ENCODE results near the gene STRADA.
A peak's percentile ranks its signal among the peaks of the same experiment; 100 is the strongest.
"Not testable (repeated sequence)": the region's sequence is repeated elsewhere in the genome, so short reads cannot be mapped to it uniquely, and the experiment has no call there.

Gene STRADA

DNA sequence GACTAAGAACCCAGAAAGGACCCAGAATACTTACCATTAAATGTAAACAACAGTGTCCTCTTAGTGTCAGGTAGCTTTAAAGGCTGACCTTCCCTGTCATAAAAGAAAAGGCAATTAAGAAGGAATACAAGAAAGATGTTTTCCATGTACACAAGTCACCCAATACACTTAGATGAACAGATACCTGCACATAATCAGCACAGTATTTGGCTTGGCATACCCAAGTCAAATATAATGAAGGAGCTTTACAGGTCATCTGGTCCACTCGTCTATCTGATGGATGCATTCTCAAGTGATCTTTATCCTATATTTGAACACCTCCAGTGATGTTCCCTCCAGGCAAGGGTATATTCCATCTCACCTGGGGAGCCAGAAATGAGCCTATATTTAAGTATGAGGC lies 11.1 kb upstream of the STRADA start:
- Histone ChIP-seq H3K4me3 (ENCODE audit: low read length) (no peak overlapping the region), H3K4me1 (ENCODE audit: control insufficient read depth, insufficient read depth, low read length) (peaks cover 9% of the 10 kb centered on the region), H3K9ac (ENCODE audit: low read length) (no peak overlapping the region), H3K36me3 (ENCODE audit: control insufficient read depth, insufficient read depth, low read length, severe bottlenecking) (peaks cover 76% of the 10 kb centered on the region), H3K27me3 (replicated peaks; ENCODE audit: control insufficient read depth, insufficient read depth, low read length) (no peaks in the 10 kb centered on the region), H3K9me3 (ENCODE audit: control insufficient read depth, low read length) (no peaks in the 10 kb centered on the region)
- DNase-seq (ENCODE audit: low read depth), result no peak

DNA sequence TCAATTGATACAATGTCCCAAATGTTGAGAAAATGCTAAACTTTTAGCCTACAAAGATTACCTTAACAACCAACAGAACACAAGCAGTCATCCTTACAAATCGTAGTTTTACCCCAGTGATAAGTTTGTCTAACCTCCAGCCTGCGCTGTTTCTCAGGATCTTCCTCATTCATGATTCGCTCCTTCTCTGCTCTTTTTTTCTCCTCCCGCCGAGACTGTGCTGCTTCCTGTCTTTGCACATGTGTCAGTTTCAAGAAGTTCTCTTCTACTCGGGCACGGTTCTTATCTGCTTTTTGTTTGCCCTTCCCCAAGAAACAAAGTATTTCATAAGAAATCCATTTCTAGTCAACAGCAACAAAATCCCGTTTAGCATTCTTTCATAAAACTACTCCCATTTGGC lies 10.2 kb upstream of the STRADA start:
- H3K36me3 ChIP-seq (ENCODE audit: control insufficient read depth, insufficient read depth, low read length, severe bottlenecking), result peaks cover 76% of the 10 kb centered on the region
- no peak overlapping the region for H3K4me3 ChIP-seq (ENCODE audit: low read length)
- H3K9me3 ChIP-seq (ENCODE audit: control insufficient read depth, low read length), result no peaks in the 10 kb centered on the region
- DNase-seq (ENCODE audit: low read depth), result no peak
- H3K9ac ChIP-seq (ENCODE audit: low read length), result no peak overlapping the region
- H3K4me1 ChIP-seq (ENCODE audit: control insufficient read depth, insufficient read depth, low read length), result peaks cover 9% of the 10 kb centered on the region
- no peaks in the 10 kb centered on the region for H3K27me3 ChIP-seq (replicated peaks; ENCODE audit: control insufficient read depth, insufficient read depth, low read length)

DNA sequence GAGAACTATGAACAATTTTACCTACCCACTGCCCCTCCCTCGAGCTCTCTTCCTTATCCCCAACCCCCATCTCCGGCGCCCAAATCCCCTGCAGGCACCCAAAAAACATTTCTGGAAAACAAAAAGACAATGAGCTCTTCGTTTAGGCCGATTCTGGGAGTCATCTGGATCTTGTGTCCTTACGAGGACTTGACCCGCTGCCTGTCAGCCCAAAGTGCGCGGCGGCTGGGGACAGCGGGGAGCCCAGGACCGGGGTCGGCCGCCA lies 524 bp downstream of the STRADA start:
- H3K4me3 ChIP-seq (ENCODE audit: low read length), result peak overlapping the region; percentile 97
- H3K9me3 ChIP-seq (ENCODE audit: control insufficient read depth, low read length), result no peaks in the 10 kb centered on the region
- H3K36me3 ChIP-seq (ENCODE audit: control insufficient read depth, insufficient read depth, low read length, severe bottlenecking), result peaks cover 16% of the 10 kb centered on the region
- peaks cover 12% of the 10 kb centered on the region for H3K4me1 ChIP-seq (ENCODE audit: control insufficient read depth, insufficient read depth, low read length)
- H3K9ac ChIP-seq (ENCODE audit: low read length), result peak overlapping the region; percentile 97
- H3K27me3 ChIP-seq (replicated peaks; ENCODE audit: control insufficient read depth, insufficient read depth, low read length), result no peaks in the 10 kb centered on the region
- DNase-seq (ENCODE audit: low read depth), result no peak

DNA sequence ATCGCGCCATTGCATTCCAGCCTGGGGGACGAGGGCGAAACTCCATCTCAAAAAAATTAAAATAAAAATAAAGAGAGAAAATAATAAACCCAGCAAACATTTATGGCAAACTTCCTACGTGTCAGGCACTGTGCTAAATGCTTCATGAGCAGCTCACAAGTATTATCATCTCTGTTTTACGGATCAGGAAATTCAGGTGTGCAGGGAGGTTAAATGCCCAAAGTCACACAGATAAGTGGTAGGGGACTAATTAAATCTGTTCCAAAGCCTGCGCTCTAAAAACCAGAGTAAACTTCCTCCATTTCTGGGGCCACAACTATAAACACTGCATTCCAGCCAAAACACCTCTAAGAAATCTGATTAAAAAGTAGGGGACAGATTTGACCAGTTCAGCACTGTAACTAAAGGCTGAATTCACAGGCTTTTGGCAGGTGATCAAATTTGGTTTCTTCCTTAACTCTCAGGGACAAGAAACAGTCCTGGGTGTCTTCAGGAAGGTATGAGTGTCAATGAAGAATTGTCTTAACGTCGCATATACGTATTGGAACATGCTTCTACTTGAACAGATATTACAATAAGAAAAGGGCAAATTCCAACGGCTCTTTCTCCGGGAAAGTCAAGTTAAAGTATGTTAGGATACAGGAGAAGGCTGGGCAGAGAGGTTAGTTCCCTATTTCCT lies 996 bp downstream of the STRADA start:
- H3K4me1 ChIP-seq (ENCODE audit: control insufficient read depth, insufficient read depth, low read length), result peaks cover 12% of the 10 kb centered on the region
- H3K9me3 ChIP-seq (ENCODE audit: control insufficient read depth, low read length), result no peaks in the 10 kb centered on the region
- peak; percentile 49 for DNase-seq (ENCODE audit: low read depth)
- no peaks in the 10 kb centered on the region for H3K27me3 ChIP-seq (replicated peaks; ENCODE audit: control insufficient read depth, insufficient read depth, low read length)
- peak overlapping the region; percentile 97 for H3K4me3 ChIP-seq (ENCODE audit: low read length)
- H3K36me3 ChIP-seq (ENCODE audit: control insufficient read depth, insufficient read depth, low read length, severe bottlenecking), result peaks cover 11% of the 10 kb centered on the region
- peak overlapping the region; percentile 97 for H3K9ac ChIP-seq (ENCODE audit: low read length)

DNA sequence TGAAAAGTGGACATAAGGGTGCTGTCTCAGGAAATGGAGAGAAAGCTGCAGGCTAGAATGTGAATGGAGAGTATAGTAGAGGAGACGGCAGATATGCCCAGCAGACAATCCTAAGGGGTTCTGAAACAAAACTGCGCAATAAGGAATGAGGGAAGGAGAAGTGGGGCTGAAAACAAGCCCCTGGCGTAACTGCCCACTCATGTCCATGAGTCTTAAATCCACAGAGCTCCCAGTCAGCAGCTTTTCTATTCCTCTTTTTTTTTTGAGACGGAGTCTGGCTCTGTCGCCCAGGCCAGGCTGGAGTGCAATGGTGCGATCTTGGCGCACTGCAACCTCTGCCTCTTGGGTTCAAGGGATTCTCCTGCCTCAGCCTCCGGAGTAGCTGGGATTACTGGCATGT lies 5.9 kb downstream of the STRADA start:
- H3K36me3 ChIP-seq (ENCODE audit: control insufficient read depth, insufficient read depth, low read length, severe bottlenecking), result peaks cover 4% of the 10 kb centered on the region
- DNase-seq (ENCODE audit: low read depth), result no peak
- H3K9me3 ChIP-seq (ENCODE audit: control insufficient read depth, low read length), result no peaks in the 10 kb centered on the region
- no peak overlapping the region for H3K9ac ChIP-seq (ENCODE audit: low read length)
- no peaks in the 10 kb centered on the region for H3K27me3 ChIP-seq (replicated peaks; ENCODE audit: control insufficient read depth, insufficient read depth, low read length)
- H3K4me1 ChIP-seq (ENCODE audit: control insufficient read depth, insufficient read depth, low read length), result peaks cover 6% of the 10 kb centered on the region
- H3K4me3 ChIP-seq (ENCODE audit: low read length), result no peak overlapping the region

DNA sequence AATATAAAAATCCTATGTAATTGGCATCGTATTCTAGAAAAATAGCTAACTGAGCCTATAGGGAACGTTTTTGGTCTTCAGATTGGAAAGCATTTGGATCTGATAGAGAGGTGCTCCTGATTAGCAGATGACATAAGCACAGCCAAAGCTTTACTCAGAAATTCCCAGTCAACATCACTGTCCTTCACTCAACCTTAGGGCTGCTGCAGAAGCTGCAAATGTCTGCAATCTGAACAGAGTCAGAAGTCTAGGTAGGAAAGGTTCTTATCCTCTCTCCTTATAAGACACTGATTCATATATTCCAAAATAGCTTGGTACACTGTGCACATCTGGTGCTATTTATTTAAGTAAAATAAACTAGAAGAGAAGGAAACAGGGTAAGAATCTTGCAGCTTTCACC lies 19.2 kb downstream of the STRADA start:
- no peaks in the 10 kb centered on the region for H3K4me1 ChIP-seq (ENCODE audit: control insufficient read depth, insufficient read depth, low read length)
- peak; percentile 26 for DNase-seq (ENCODE audit: low read depth)
- H3K36me3 ChIP-seq (ENCODE audit: control insufficient read depth, insufficient read depth, low read length, severe bottlenecking), result peaks cover 35% of the 10 kb centered on the region
- no peaks in the 10 kb centered on the region for H3K9me3 ChIP-seq (ENCODE audit: control insufficient read depth, low read length)
- no peak overlapping the region for H3K9ac ChIP-seq (ENCODE audit: low read length)
- no peaks in the 10 kb centered on the region for H3K27me3 ChIP-seq (replicated peaks; ENCODE audit: control insufficient read depth, insufficient read depth, low read length)
- H3K4me3 ChIP-seq (ENCODE audit: low read length), result no peak overlapping the region

DNA sequence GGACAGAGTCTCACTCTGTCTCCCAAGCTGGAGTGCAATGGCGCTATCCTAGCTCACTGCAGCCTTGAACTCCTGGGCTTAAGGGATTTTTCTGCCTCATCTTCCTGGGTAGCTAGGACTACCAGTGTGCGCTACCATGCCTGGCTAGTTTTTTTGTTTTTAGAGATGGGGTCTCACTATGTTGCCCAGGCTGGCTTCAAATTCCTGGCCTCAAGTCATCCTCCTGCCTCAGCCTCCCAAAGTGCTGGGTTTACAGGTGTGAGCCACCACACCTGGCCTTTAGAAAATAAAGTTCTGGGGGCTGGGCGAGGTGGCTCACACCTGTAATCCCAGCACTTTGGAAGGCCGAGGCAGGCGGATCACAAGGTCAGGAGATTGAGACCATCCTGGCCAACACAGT lies 21.4 kb downstream of the STRADA start:
- H3K4me1 ChIP-seq (ENCODE audit: control insufficient read depth, insufficient read depth, low read length); DNase-seq (ENCODE audit: low read depth); H3K4me3 ChIP-seq (ENCODE audit: low read length); H3K9ac ChIP-seq (ENCODE audit: low read length); H3K9me3 ChIP-seq (ENCODE audit: control insufficient read depth, low read length); H3K27me3 ChIP-seq (replicated peaks; ENCODE audit: control insufficient read depth, insufficient read depth, low read length): not testable (repeated sequence)
- peaks cover 26% of the 10 kb centered on the region for H3K36me3 ChIP-seq (ENCODE audit: control insufficient read depth, insufficient read depth, low read length, severe bottlenecking)

DNA sequence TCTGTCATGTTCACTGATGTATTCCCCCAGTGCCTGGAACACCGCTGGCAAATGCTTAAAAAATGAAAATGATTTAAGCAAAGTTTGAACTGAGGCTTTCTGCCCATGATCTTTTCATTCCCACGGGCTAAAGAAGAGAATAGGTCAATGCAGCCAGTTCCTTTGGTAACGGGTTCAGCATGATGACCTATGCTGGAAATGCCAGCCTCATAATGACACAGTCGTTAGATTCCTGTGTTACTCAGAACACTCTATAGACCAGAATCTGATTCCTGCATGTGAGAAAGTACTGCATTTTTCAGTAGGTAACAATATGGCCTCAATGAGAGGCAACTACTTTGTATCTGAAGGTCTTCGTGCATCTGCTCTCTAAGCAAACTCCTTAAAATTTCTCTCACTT lies 22.6 kb downstream of the STRADA start:
- H3K4me3 ChIP-seq (ENCODE audit: low read length), result no peak overlapping the region
- no peak for DNase-seq (ENCODE audit: low read depth)
- H3K4me1 ChIP-seq (ENCODE audit: control insufficient read depth, insufficient read depth, low read length), result peaks cover 6% of the 10 kb centered on the region
- H3K36me3 ChIP-seq (ENCODE audit: control insufficient read depth, insufficient read depth, low read length, severe bottlenecking), result peaks cover 20% of the 10 kb centered on the region
- no peak overlapping the region for H3K9ac ChIP-seq (ENCODE audit: low read length)
- H3K9me3 ChIP-seq (ENCODE audit: control insufficient read depth, low read length), result no peaks in the 10 kb centered on the region
- no peaks in the 10 kb centered on the region for H3K27me3 ChIP-seq (replicated peaks; ENCODE audit: control insufficient read depth, insufficient read depth, low read length)

DNA sequence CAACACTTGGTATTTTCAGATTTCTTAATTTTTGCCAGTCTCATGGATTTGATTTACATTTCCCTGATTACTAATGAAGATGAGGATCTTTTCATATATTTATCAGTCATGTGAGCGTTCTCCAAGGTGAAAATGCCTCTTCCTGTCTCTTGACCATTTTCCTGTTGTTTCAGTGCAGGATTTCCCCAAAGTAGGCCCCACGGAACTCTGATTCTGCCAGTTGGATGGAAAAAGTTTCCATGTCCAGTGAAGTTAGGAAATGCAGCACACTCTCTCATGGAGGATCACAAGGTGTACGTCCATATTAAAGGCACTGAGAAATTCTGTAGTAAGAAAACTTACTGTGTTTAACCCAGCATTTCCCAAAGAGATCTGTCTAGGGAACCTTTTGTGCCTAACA lies 25.2 kb downstream of the STRADA start:
- Histone ChIP-seq H3K27me3 (replicated peaks; ENCODE audit: control insufficient read depth, insufficient read depth, low read length) (no peaks in the 10 kb centered on the region), H3K4me1 (ENCODE audit: control insufficient read depth, insufficient read depth, low read length) (peaks cover 6% of the 10 kb centered on the region), H3K4me3 (ENCODE audit: low read length) (no peak overlapping the region), H3K36me3 (ENCODE audit: control insufficient read depth, insufficient read depth, low read length, severe bottlenecking) (peaks cover 30% of the 10 kb centered on the region), H3K9ac (ENCODE audit: low read length) (no peak overlapping the region), H3K9me3 (ENCODE audit: control insufficient read depth, low read length) (no peaks in the 10 kb centered on the region)
- DNase-seq (ENCODE audit: low read depth), result no peak

DNA sequence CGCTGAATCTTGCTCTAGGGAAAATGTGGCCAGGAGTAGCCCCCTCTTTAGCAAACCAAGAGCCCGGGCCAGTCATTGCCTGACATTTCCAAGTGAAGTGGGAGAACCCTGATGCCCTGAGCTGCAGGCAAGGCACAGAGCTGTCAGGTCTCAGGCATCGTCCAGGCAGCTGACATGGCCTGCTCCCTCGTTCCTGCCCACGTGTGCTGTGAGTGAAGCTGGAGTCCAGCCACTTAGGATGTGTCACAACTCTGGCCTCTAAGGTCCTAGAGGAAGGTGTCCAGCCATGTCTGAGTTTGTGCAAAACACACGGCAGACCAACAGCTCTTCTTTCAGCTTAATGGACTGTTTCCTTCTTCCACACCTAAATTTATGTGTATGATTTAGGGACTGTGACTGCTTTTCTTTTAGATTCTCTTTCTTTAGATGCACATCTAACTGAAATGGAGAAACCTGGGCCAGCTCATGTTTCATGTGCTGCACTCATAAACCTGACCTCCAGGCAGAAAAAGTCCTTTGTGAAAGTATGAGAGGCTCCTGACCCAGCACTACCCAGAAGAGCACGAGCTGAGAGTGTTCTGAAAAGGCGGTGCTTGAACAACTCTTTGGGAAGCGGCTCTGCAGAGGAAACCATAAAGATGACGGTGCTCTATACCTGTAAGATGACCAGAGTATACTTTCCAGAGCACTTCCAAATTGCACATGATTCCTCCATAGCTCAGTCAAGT lies 26.9 kb downstream of the STRADA start:
- H3K27me3 ChIP-seq (replicated peaks; ENCODE audit: control insufficient read depth, insufficient read depth, low read length), result no peaks in the 10 kb centered on the region
- H3K4me1 ChIP-seq (ENCODE audit: control insufficient read depth, insufficient read depth, low read length), result peaks cover 6% of the 10 kb centered on the region
- H3K9ac ChIP-seq (ENCODE audit: low read length), result no peak overlapping the region
- H3K4me3 ChIP-seq (ENCODE audit: low read length), result no peak overlapping the region
- DNase-seq (ENCODE audit: low read depth), result no peak
- H3K36me3 ChIP-seq (ENCODE audit: control insufficient read depth, insufficient read depth, low read length, severe bottlenecking), result peaks cover 46% of the 10 kb centered on the region
- no peaks in the 10 kb centered on the region for H3K9me3 ChIP-seq (ENCODE audit: control insufficient read depth, low read length)

DNA sequence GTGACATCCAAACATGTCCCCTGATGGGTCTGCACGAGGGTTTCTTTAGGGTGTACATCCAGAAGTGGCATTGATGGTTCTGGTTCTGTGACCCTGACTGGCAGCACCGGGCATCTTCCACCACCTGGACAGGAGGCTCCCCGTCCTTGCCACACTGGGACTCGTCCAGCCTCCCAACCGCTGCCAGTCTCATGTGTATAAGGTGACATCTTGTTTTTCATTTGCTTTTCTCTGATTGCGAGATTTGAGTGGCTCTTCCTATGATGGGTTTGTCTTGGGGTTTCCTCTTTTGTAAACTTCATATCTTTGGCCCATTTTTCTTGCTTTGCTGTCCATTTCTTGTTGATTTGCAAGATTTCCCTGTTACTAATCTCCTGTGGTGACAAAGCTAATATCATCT lies 32.5 kb downstream of the STRADA start:
- Histone ChIP-seq H3K4me3 (ENCODE audit: low read length) (no peak overlapping the region), H3K9ac (ENCODE audit: low read length) (no peak overlapping the region), H3K9me3 (ENCODE audit: control insufficient read depth, low read length) (no peaks in the 10 kb centered on the region), H3K36me3 (ENCODE audit: control insufficient read depth, insufficient read depth, low read length, severe bottlenecking) (peaks cover 80% of the 10 kb centered on the region), H3K4me1 (ENCODE audit: control insufficient read depth, insufficient read depth, low read length) (no peaks in the 10 kb centered on the region), H3K27me3 (replicated peaks; ENCODE audit: control insufficient read depth, insufficient read depth, low read length) (no peaks in the 10 kb centered on the region)
- no peak for DNase-seq (ENCODE audit: low read depth)

DNA sequence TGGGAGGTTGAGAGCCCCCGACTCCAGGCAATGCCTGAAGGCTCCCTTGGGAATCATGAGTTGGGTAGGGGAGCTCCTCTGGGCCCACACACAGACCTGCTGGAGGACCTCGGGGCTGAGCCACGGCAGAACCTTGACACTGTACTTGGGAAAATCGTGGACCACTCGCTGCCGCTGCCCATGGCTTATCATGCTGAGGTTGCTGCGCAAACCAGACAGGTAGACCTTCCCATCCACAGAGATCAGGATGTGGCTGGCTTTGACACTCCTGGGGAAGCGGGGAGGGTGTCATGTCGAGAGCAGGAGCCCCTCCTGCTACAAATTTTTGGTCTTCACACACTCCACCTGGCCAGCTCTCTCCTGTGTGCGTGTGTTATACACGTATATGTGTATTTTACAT lies 34.4 kb downstream of the STRADA start:
- Histone ChIP-seq H3K36me3 (ENCODE audit: control insufficient read depth, insufficient read depth, low read length, severe bottlenecking) (peaks cover 79% of the 10 kb centered on the region), H3K4me3 (ENCODE audit: low read length) (no peak overlapping the region), H3K9ac (ENCODE audit: low read length) (no peak overlapping the region), H3K27me3 (replicated peaks; ENCODE audit: control insufficient read depth, insufficient read depth, low read length) (no peaks in the 10 kb centered on the region), H3K9me3 (ENCODE audit: control insufficient read depth, low read length) (no peaks in the 10 kb centered on the region), H3K4me1 (ENCODE audit: control insufficient read depth, insufficient read depth, low read length) (no peaks in the 10 kb centered on the region)
- DNase-seq (ENCODE audit: low read depth), result no peak

Data from adipocyte (in vitro differentiated cells).